ENCODE measurements around the gene GRAMD1B. TPM values are rescaled to one million over a fixed set of nuclear protein-coding genes. Genes with fewer than 3 reads are reported as not detected.

The GRAMD1B gene
- total RNA-seq, 1 experiment from 2014 or later: 12.7 TPM

GRCh38 chr11:123382555-123383074, 47.5 kb upstream of the GRAMD1B start:
- Histone ChIP-seq H2AFZ (ENCODE audit: low read depth, low read length, poor library complexity, severe bottlenecking) (no peak overlapping the region), H3K9me3 (ENCODE audit: control insufficient read depth in 1 of 2, insufficient read depth in 1 of 2, low read depth in 1 of 2, low read length in 2 of 2) (no peaks in the 10 kb centered on the region), H3K36me3 (ENCODE audit: control insufficient read depth in 1 of 2, insufficient read depth in 2 of 2, low read length in 2 of 2) (no peaks in the 10 kb centered on the region), H3K4me2 (ENCODE audit: low read length) (no peak overlapping the region), H4K20me1 (ENCODE audit: insufficient read depth) (no peaks in the 10 kb centered on the region), H3K27ac (ENCODE audit: low read depth, low read length) (no peak overlapping the region), H3K4me1 (ENCODE audit: control insufficient read depth in 1 of 2, insufficient read depth in 2 of 2, low read length in 2 of 2) (no peaks in the 10 kb centered on the region), H3K9ac (ENCODE audit: low read length) (no peak overlapping the region), H3K4me3 (replicated peaks in 1 of 2; ENCODE audit: low read depth in 1 of 2, low read length in 2 of 2) (no peak overlapping the region), H3K79me2 (ENCODE audit: insufficient read depth, low read length) (no peaks in the 10 kb centered on the region), H3K9me2 (ENCODE audit: insufficient read depth) (no peaks in the 10 kb centered on the region), H3K27me3 (ENCODE audit: insufficient read depth, low read length) (peaks cover 12% of the 10 kb centered on the region)
- ChIA-PET POLR2A (no interaction called here), RAD21 (ENCODE audit: low non-redundant PET in 1 of 2, low total read pairs in 2 of 2, uncharacterized antibody in 2 of 2, unreplicated experiment in 2 of 2) (no interaction called here), CTCF (no interaction called here)
- no TSS peak for BruUV-seq (replicated peaks)
- TF ChIP-seq EZH2phosphoT487 (IDR thresholded peaks at IDR 0.05; ENCODE audit: borderline replicate concordance) (no peak), EZH2 (IDR thresholded peaks at IDR 0.05) (no peak), RAD21 (IDR thresholded peaks at IDR 0.05; ENCODE audit: low read depth) (no peak), MAX (IDR thresholded peaks at IDR 0.05) (no peak), ZNF274 (IDR thresholded peaks at IDR 0.05; ENCODE audit: low read depth, low read length) (no peak), ZFX (IDR thresholded peaks at IDR 0.05) (no peak), REST (IDR thresholded peaks at IDR 0.05; ENCODE audit: low read depth) (no peak), ZBTB33 (IDR thresholded peaks at IDR 0.05; ENCODE audit: extremely low read depth, insufficient replicate concordance, low read length) (no peak), FOSL1 (IDR thresholded peaks at IDR 0.05; ENCODE audit: low read depth) (no peak), CBX3 (IDR thresholded peaks at IDR 0.05; ENCODE audit: low read depth) (no peak), YY1 (IDR thresholded peaks at IDR 0.05; ENCODE audit: extremely low read depth, insufficient replicate concordance, low read depth, low read length) (no peak), SIN3A (IDR thresholded peaks at IDR 0.05; ENCODE audit: low read depth) (no peak), POLR2A (IDR thresholded peaks at IDR 0.05; ENCODE audit: borderline replicate concordance, extremely low read depth, insufficient read depth, insufficient read length) (no peak), JUND (IDR thresholded peaks at IDR 0.05) (no peak)
- ATAC-seq (no peak), DNase-seq (ENCODE audit: low read depth, low spot score) (no peak)
- intact Hi-C loops (cut with micrococcal nuclease): no loop called here
